H9 (cell line): ENCODE results near the gene IFT172. TPM values are rescaled to one million over a fixed set of nuclear protein-coding genes. Genes with fewer than 3 reads are reported as not detected.

ENCODE experiments used
- DNase-seq: peaks from one replicate; pipeline ENCODE4 v3.0.0-alpha.2; 2017
- H2AFZ ChIP-seq: one replicate; pipeline ENCODE4 v1.6.1; 2013; ENCODE audit warnings: mild to moderate bottlenecking, low read length, control low read depth, moderate library complexity
- H2AK5ac ChIP-seq: 2 replicates; pipeline ENCODE4 v1.6.1; 2013; ENCODE audit warnings: low read length, control low read depth, mixed read lengths; ENCODE audit not compliant: insufficient read length
- H2BK120ac ChIP-seq: one replicate; pipeline ENCODE4 v1.6.1; 2013; ENCODE audit warnings: low read depth, mild to moderate bottlenecking, low read length, control low read depth, inconsistent platforms; ENCODE audit not compliant: poor library complexity, severe bottlenecking
- H2BK12ac ChIP-seq: 2 replicates; pipeline ENCODE4 v1.6.1; 2013; ENCODE audit warnings: low read length, control low read depth, mixed read lengths, low read depth; ENCODE audit not compliant: insufficient read length
- H2BK15ac ChIP-seq: 2 replicates; pipeline ENCODE4 v1.6.1; 2013; ENCODE audit warnings: low read depth, low read length, control low read depth
- H2BK20ac ChIP-seq: one replicate; pipeline ENCODE4 v1.6.1; 2013; ENCODE audit warnings: low read depth, mild to moderate bottlenecking, low read length, control low read depth, inconsistent platforms; ENCODE audit not compliant: poor library complexity, severe bottlenecking
- H2BK5ac ChIP-seq: 2 replicates; pipeline ENCODE4 v1.6.1; 2013; ENCODE audit warnings: low read length, control low read depth, mixed read lengths; ENCODE audit not compliant: insufficient read length
- H3K14ac ChIP-seq: 2 replicates; pipeline ENCODE4 v1.6.1; 2013; ENCODE audit warnings: low read length, control low read depth; ENCODE audit not compliant: insufficient read depth
- H3K18ac ChIP-seq: 2 replicates; pipeline ENCODE4 v1.6.1; 2013; ENCODE audit warnings: low read depth, mild to moderate bottlenecking, mixed read lengths, low read length, control low read depth; ENCODE audit not compliant: insufficient read length
- H3K23ac ChIP-seq: 2 replicates; pipeline ENCODE4 v1.6.1; 2013; ENCODE audit warnings: low read length, control low read depth, mixed read lengths, low read depth; ENCODE audit not compliant: insufficient read length
- H3K23me2 ChIP-seq: 2 replicates; pipeline ENCODE4 v1.6.1; 2013; ENCODE audit warnings: low read depth, mild to moderate bottlenecking, mixed read lengths, low read length, control low read depth; ENCODE audit not compliant: insufficient read length, poor library complexity, severe bottlenecking
- H3K27ac ChIP-seq: 2 replicates; pipeline ENCODE4 v1.5.1; 2013; ENCODE audit warnings: low read length, control low read depth, mixed read lengths, low read depth; ENCODE audit not compliant: insufficient read length
- H3K27me3 ChIP-seq: 2 replicates; pipeline ENCODE4 v1.6.1; 2013; ENCODE audit warnings: low read length, control low read depth, inconsistent platforms; ENCODE audit not compliant: insufficient read depth
- H3K4ac ChIP-seq: 2 replicates; pipeline ENCODE4 v1.6.1; 2013; ENCODE audit warnings: low read depth, mild to moderate bottlenecking, control low read depth, inconsistent platforms, low read length, moderate library complexity
- H3K4me1 ChIP-seq: 2 replicates; pipeline ENCODE4 v1.6.1; 2013; ENCODE audit warnings: low read length, control low read depth, inconsistent platforms; ENCODE audit not compliant: insufficient read depth
- H3K4me2 ChIP-seq: 2 replicates; pipeline ENCODE4 v1.6.1; 2013; ENCODE audit warnings: low read length, control low read depth, mixed read lengths; ENCODE audit not compliant: insufficient read length, insufficient read depth
- H3K56ac ChIP-seq: 2 replicates; pipeline ENCODE4 v1.6.1; 2013; ENCODE audit warnings: low read depth, mild to moderate bottlenecking, mixed read lengths, low read length, control low read depth; ENCODE audit not compliant: insufficient read length
- H3K79me1 ChIP-seq: 2 replicates; pipeline ENCODE4 v1.6.1; 2013; ENCODE audit warnings: low read depth, mild to moderate bottlenecking, moderate library complexity, low read length, control low read depth, inconsistent platforms; ENCODE audit not compliant: insufficient read depth, poor library complexity, severe bottlenecking
- H3K79me2 ChIP-seq: 2 replicates; pipeline ENCODE4 v1.6.1; 2013; ENCODE audit warnings: low read length, control low read depth, inconsistent platforms; ENCODE audit not compliant: insufficient read depth
- H3K9ac ChIP-seq: 2 replicates; pipeline ENCODE4 v1.6.1; 2013; ENCODE audit warnings: low read length, control low read depth, mixed read lengths; ENCODE audit not compliant: insufficient read length; ENCODE audit errors: extremely low read depth
- H3K9me3 ChIP-seq: one replicate; pipeline ENCODE4 v1.6.1; 2013; ENCODE audit warnings: low read depth, low read length, inconsistent platforms; ENCODE audit not compliant: control insufficient read depth
- H3T11ph ChIP-seq: one replicate; pipeline ENCODE4 v1.6.1; 2013; ENCODE audit warnings: mild to moderate bottlenecking, low read length, control low read depth, inconsistent platforms
- H4K20me1 ChIP-seq: one replicate; pipeline ENCODE4 v1.6.1; 2013; ENCODE audit not compliant: control insufficient read depth, insufficient read length, insufficient read depth
- H4K5ac ChIP-seq: 2 replicates; pipeline ENCODE4 v1.6.1; 2013; ENCODE audit warnings: low read depth, mild to moderate bottlenecking, mixed read lengths, low read length, control low read depth; ENCODE audit not compliant: insufficient read length
- H4K8ac ChIP-seq: replicated peaks from 2 replicates; pipeline ENCODE4 v1.6.1; 2013; ENCODE audit warnings: low read length, control low read depth, mixed read lengths, low read depth; ENCODE audit not compliant: insufficient read length
- H4K91ac ChIP-seq: 2 replicates; pipeline ENCODE4 v1.6.1; 2013; ENCODE audit warnings: low read depth, mild to moderate bottlenecking, moderate library complexity, mixed read lengths, low read length, control low read depth; ENCODE audit not compliant: insufficient read length
- H3K27ac Mint-ChIP-seq, 3 experiments: 2 replicates in 2 of 3; 3 replicates in 1 of 3; pipeline ENCODE4 v1.8.0; 2020 to 2021; ENCODE audit warnings: mixed read lengths in 3 of 3, mild to moderate bottlenecking in 1 of 3, moderate library complexity in 1 of 3
- H3K27me3 Mint-ChIP-seq: 2 replicates; pipeline ENCODE4 v1.8.0; 2021; ENCODE audit warnings: low read depth, mild to moderate bottlenecking, moderate library complexity, mixed read lengths
- H3K36me3 Mint-ChIP-seq, 3 experiments: 2 replicates in 2 of 3; 3 replicates in 1 of 3; pipeline ENCODE4 v1.8.0; 2020 to 2021; ENCODE audit warnings: low read depth in 3 of 3, mixed read lengths in 3 of 3; ENCODE audit not compliant: insufficient read depth in 1 of 3
- H3K4me1 Mint-ChIP-seq, 2 experiments: 2 replicates each; pipeline ENCODE4 v1.8.0; 2020; ENCODE audit warnings: mixed read lengths in 2 of 2
- H3K4me3 Mint-ChIP-seq, 2 experiments: 2 replicates in 1 of 2; 3 replicates in 1 of 2; pipeline ENCODE4 v1.8.0; 2020 to 2021; ENCODE audit warnings: mild to moderate bottlenecking in 2 of 2, mixed read lengths in 2 of 2, moderate library complexity in 1 of 2
- H3K9me3 Mint-ChIP-seq, 2 experiments: 2 replicates in 1 of 2; 3 replicates in 1 of 2; pipeline ENCODE4 v1.8.0; 2020; ENCODE audit warnings: mild to moderate bottlenecking in 2 of 2, mixed read lengths in 2 of 2, moderate library complexity in 1 of 2
- CTCF ChIP-seq: fragments of 200-600 bp; sonication (generic); conservative IDR thresholded peaks from 3 replicates; pipeline ENCODE4 v1.8.0; 2021; ENCODE audit warnings: antibody characterized with exemption, mild to moderate bottlenecking
- WGBS: extraction: QIAGEN DNeasy Blood & Tissue Kit; methylation state at CpG from one replicate; pipeline ENCODE4 v1.1.7; 2013; ENCODE audit warnings: missing lambda C conversion rate, low lambda C conversion rate, mixed read lengths; ENCODE audit not compliant: insufficient read length; ENCODE audit errors: extremely low coverage; 5-methylcytosine and 5-hydroxymethylcytosine counted together
- total RNA-seq: library from RNA; stranded (reverse); gene quantifications from 2 replicates; pipeline ENCODE4 v1.2.1, GENCODE V29; 2021

Gene IFT172
- total RNA-seq, 1 experiment from 2014 or later, result 15.5 TPM

DNA sequence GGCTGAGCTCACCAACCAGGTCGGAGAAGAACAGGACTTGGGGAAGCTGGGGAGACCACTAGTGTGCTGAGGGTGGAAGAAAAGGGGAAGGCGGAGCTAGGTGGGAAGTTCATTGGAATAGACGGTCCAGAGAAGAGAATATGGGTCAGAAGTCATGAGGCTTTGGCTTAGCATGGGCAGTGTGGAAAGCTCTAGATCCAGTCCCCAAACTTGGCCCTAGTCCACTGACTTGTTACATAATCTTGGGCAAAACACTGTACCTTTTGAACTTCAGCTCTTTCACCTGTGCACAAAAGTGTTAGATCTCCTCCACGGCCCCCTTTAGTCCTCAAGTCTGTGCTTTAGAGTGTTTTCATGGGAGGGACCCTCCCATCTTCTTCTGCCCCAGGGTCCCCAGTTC, 17.8 kb upstream of the IFT172 start:
- Histone ChIP-seq H3K4me1 (no peaks in the 10 kb centered on the region), H2BK20ac (no peak overlapping the region), H3K27ac (no peak overlapping the region), H3K23me2 (no peaks in the 10 kb centered on the region), H2BK12ac (no peak overlapping the region), H4K91ac (no peak overlapping the region), H4K20me1 (no peaks in the 10 kb centered on the region), H3K9me3 (no peaks in the 10 kb centered on the region), H3K4me2 (no peak overlapping the region), H4K5ac (no peak overlapping the region), H2BK5ac (no peak overlapping the region), H3K18ac (no peak overlapping the region), H2BK15ac (no peak overlapping the region), H2AK5ac (no peak overlapping the region), H3K4ac (no peak overlapping the region), H4K8ac (no peak overlapping the region), H3K14ac (no peak overlapping the region), H3T11ph (no peak overlapping the region), H3K56ac (no peak overlapping the region), H2BK120ac (no peak overlapping the region), H3K79me2 (no peaks in the 10 kb centered on the region), H3K23ac (no peak overlapping the region), H3K9ac (no peak overlapping the region), H3K27me3 (no peaks in the 10 kb centered on the region), H2AFZ (no peak overlapping the region), H3K79me1 (no peaks in the 10 kb centered on the region)
- DNase-seq, result no peak
- no peak for TF ChIP-seq CTCF
- Mint-ChIP-seq H3K36me3 (no peaks in the 10 kb centered on the region), H3K27me3 (peaks cover 3% of the 10 kb centered on the region), H3K4me1 (peaks cover 10 to 11% of the 10 kb centered on the region in 2 experiments), H3K4me3 (no peak overlapping the region), H3K27ac (no peak overlapping the region), H3K9me3 (no peaks in the 10 kb centered on the region; a peak in 1 of 5 replicates)
- WGBS, result no CpG with 5 or more reads among the region's 4 CpGs
